ENCODE data around the gene CBX4.

The CBX4 gene

DNA sequence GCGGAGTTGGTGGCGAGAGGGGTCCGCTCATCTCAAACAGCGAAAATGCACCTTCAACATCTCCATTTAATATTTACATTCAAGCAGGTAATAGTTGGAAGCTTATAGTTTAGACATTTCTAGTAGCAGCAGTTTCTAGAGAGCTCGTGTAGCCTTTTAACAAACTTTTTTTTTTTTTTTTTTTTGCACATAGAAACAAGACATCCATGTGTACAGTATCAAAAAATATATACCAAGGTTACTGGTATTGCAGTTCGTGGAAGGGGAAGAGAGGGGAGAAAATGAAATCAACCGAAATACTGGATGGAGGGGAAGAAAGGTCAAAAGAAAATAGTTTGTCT lies 6.2 kb downstream of the CBX4 start:
- H3F3A ChIP-seq (ENCODE audit: insufficient read depth, low read length) = peaks cover 3% of the 10 kb centered on the region; the same call in 1 of the 2 replicates
- no peaks in the 10 kb centered on the region for H3K36me3 ChIP-seq (replicated peaks; ENCODE audit: insufficient read depth, low read length)
- TF ChIP-seq, protein P1, sequence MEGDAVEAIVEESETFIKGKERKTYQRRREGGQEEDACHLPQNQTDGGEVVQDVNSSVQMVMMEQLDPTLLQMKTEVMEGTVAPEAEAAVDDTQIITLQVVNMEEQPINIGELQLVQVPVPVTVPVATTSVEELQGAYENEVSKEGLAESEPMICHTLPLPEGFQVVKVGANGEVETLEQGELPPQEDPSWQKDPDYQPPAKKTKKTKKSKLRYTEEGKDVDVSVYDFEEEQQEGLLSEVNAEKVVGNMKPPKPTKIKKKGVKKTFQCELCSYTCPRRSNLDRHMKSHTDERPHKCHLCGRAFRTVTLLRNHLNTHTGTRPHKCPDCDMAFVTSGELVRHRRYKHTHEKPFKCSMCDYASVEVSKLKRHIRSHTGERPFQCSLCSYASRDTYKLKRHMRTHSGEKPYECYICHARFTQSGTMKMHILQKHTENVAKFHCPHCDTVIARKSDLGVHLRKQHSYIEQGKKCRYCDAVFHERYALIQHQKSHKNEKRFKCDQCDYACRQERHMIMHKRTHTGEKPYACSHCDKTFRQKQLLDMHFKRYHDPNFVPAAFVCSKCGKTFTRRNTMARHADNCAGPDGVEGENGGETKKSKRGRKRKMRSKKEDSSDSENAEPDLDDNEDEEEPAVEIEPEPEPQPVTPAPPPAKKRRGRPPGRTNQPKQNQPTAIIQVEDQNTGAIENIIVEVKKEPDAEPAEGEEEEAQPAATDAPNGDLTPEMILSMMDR (IDR thresholded peaks at IDR 0.05; ENCODE audit: low read length) = no peak
- no peak for TF ChIP-seq EZH2phosphoT487 (IDR thresholded peaks at IDR 0.05; ENCODE audit: low read length)
- no peak for TF ChIP-seq EZH2 (optimal IDR thresholded peaks at IDR 0.05; ENCODE audit: low read depth, low read length)
- no peaks in the 10 kb centered on the region for H3K9me3 ChIP-seq (replicated peaks; ENCODE audit: insufficient read depth, low read length)
- H3K27me3 ChIP-seq (replicated peaks; ENCODE audit: insufficient read depth, low read length) = peaks cover 14% of the 10 kb centered on the region; the same call in 1 of the 2 replicates
- H3K9ac ChIP-seq (ENCODE audit: low read length) = no peak overlapping the region
- no peak for DNase-seq
- no peak overlapping the region for H3K4me3 ChIP-seq (ENCODE audit: low read length)
- H4K20me1 ChIP-seq (ENCODE audit: insufficient read depth, low read length) = no peaks in the 10 kb centered on the region
- H3K79me2 ChIP-seq (ENCODE audit: low read length) = peaks cover 15% of the 10 kb centered on the region
- no peak overlapping the region for H3K4me2 ChIP-seq (ENCODE audit: low read depth, low read length)
- H3K4me1 ChIP-seq (ENCODE audit: low read length) = peaks cover 9% of the 10 kb centered on the region; the same call in 1 of the 2 replicates
- no peak overlapping the region for H3K27ac ChIP-seq (ENCODE audit: low read length)
- no peaks in the 10 kb centered on the region for H3K9me2 ChIP-seq (replicated peaks; ENCODE audit: insufficient read depth, low read length)
- no peak overlapping the region for H2AFZ ChIP-seq (ENCODE audit: low read length)

DNA sequence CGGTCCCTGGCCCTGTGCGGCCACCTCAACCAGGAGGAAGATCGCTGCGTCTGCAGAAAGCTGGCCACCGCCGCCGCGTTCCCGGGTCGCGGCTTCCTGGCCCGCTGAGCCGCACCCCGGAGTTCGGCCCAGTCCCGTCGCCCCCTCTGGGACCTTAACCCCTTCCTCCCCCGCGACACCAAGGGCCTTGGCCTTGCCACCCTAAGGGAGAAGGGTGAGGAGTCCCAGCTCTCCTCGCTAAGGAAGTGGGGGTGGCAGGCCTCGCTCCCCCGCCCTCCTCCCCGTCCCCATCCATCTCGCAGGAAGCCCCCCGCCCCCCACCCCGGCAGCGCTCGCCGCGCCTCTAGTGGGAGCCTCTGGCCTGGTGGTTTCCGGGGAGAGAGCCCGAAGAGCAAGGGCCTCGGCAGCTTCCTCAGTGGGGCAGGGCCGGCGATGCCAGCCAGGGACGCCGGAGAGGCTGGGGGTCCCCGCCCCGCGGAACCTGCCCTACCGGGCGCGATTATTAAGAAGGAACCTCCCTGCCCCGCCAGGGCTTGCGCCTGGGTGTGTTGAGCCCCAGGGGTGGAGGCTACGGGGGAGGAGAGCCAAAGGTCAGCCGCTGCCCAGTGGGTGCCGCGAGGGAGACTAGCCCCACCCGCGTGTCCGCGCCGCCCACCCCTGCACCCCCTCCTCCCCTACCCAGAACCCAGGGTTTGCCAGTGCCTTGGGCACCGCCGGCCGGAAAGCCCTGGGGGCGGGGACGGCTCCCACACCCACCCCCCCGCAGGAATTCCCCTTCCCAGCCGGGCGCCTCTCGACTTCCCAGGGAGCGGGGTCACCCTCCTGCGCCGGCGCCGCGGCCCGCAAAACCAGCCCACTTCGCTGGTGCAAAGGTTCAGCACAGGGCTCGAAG lies 6.8 kb downstream of the CBX4 start:
- no peaks in the 10 kb centered on the region for H3K9me2 ChIP-seq (replicated peaks; ENCODE audit: insufficient read depth, low read length)
- peaks cover 9% of the 10 kb centered on the region for H3K79me2 ChIP-seq (ENCODE audit: low read length)
- TF ChIP-seq EZH2 (optimal IDR thresholded peaks at IDR 0.05; ENCODE audit: low read depth, low read length) = no peak
- no peak for TF ChIP-seq EZH2phosphoT487 (IDR thresholded peaks at IDR 0.05; ENCODE audit: low read length)
- TF ChIP-seq, protein P1 (IDR thresholded peaks at IDR 0.05; ENCODE audit: low read length) = no peak
- H3K4me2 ChIP-seq (ENCODE audit: low read depth, low read length) = no peak overlapping the region
- no peak overlapping the region for H3K4me3 ChIP-seq (ENCODE audit: low read length)
- H3K9ac ChIP-seq (ENCODE audit: low read length) = no peak overlapping the region
- no peak for DNase-seq
- H4K20me1 ChIP-seq (ENCODE audit: insufficient read depth, low read length) = no peaks in the 10 kb centered on the region
- no peaks in the 10 kb centered on the region for H3K36me3 ChIP-seq (replicated peaks; ENCODE audit: insufficient read depth, low read length)
- no peaks in the 10 kb centered on the region for H3K9me3 ChIP-seq (replicated peaks; ENCODE audit: insufficient read depth, low read length)
- no peak overlapping the region for H2AFZ ChIP-seq (ENCODE audit: low read length)
- H3K4me1 ChIP-seq (ENCODE audit: low read length) = peaks cover 4% of the 10 kb centered on the region; the same call in 1 of the 2 replicates
- peaks cover 14% of the 10 kb centered on the region; the same call in 1 of the 2 replicates for H3K27me3 ChIP-seq (replicated peaks; ENCODE audit: insufficient read depth, low read length)
- H3F3A ChIP-seq (ENCODE audit: insufficient read depth, low read length) = no peaks in the 10 kb centered on the region
- H3K27ac ChIP-seq (ENCODE audit: low read length) = no peak overlapping the region

DNA sequence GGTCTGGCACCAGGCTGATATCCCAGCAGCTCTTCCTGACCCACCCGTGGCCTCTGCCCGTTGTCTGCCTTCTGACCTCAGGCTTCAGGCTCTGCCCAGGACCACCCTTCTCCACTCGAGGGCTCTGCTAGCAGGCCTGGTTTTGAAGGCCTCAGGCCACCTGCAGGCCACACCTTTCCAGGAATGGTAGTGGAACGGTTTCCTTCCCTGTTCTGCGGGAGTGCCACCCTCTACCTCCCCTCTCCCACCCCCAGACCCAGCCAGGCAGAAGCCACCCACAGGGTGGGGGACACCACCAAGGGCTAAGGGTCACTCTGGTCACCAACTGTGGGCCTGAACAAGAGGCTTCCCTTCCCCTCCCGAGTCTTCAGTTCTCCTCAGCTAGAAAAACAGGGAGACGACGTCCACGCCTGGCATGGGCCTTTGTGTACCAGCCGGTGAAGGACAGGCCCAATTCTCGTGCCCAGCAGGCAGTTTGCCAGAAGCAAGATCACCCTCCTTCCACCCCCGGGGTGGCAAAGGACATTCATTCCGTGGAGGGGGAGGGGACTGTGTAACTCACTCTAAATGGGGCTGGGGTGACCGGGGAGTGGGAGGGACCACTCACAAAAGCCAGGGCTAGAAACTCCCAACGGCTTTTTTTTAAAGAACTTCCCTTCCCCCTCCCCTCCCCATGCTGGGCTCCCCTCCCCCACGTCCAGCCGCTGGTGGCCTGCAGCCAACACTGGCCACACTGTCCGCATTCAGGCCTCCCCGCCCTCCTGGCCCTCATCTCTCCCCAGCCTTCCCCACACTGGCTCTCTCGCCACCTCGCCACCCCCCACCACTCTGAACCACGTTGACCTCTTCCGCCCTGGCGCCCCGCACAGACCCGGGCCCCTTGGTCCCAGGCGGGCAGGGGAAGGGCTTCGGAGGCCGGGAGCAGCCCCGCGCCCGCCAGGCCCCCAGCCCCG lies 7.7 kb downstream of the CBX4 start:
- TF ChIP-seq EZH2 (optimal IDR thresholded peaks at IDR 0.05; ENCODE audit: low read depth, low read length) (no peak), EZH2phosphoT487 (IDR thresholded peaks at IDR 0.05; ENCODE audit: low read length) (no peak)
- TF ChIP-seq, protein P1 (IDR thresholded peaks at IDR 0.05; ENCODE audit: low read length) = no peak
- H3K4me3 ChIP-seq (ENCODE audit: low read length) = no peak overlapping the region
- DNase-seq = no peak

More for the DNA sequence above, 7.7 kb downstream of the CBX4 start:
- H4K20me1 ChIP-seq (ENCODE audit: insufficient read depth, low read length) = no peaks in the 10 kb centered on the region
- H3F3A ChIP-seq (ENCODE audit: insufficient read depth, low read length) = no peaks in the 10 kb centered on the region
- no peak overlapping the region for H3K4me2 ChIP-seq (ENCODE audit: low read depth, low read length)
- no peaks in the 10 kb centered on the region for H3K9me2 ChIP-seq (replicated peaks; ENCODE audit: insufficient read depth, low read length)
- H3K9ac ChIP-seq (ENCODE audit: low read length) = no peak overlapping the region
- H3K36me3 ChIP-seq (replicated peaks; ENCODE audit: insufficient read depth, low read length) = no peaks in the 10 kb centered on the region
- no peaks in the 10 kb centered on the region for H3K9me3 ChIP-seq (replicated peaks; ENCODE audit: insufficient read depth, low read length)
- no peak overlapping the region for H2AFZ ChIP-seq (ENCODE audit: low read length)
- no peaks in the 10 kb centered on the region for H3K4me1 ChIP-seq (ENCODE audit: low read length)
- H3K79me2 ChIP-seq (ENCODE audit: low read length) = peaks cover under 1% of the 10 kb centered on the region; the same call in 1 of the 2 replicates
- H3K27ac ChIP-seq (ENCODE audit: low read length) = no peak overlapping the region
- peaks cover 22% of the 10 kb centered on the region for H3K27me3 ChIP-seq (replicated peaks; ENCODE audit: insufficient read depth, low read length)
